AG20443 (cell line): ENCODE measurements around the gene MTHFD1L.
A peak's percentile ranks its signal among the peaks of the same experiment; 100 is the strongest.

Experiments used
- DNase-seq: peaks from one replicate; pipeline ENCODE4 v3.0.0; 2012; ENCODE audit warnings: low spot score, mixed read lengths

The MTHFD1L gene

DNA sequence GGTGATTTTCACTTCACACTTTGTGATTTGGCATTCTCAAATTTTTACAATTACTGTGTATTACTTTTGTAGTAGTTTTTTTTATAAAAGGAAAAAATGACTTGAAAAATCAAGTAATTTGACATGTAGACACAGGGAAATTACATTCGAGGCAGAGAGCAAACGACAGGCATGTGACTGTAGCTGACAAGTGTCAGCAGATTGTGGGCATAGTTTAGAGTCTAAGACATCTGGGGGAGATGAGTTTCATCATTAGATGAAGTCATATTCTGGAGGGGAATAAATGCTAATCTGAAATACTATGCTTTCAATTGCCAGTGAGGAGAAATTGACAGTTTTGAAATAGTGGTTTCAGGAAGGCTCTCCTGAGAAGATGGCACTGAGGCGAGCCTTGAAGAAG, 126.0 kb downstream of the MTHFD1L start:
- DNase-seq: no peak

DNA sequence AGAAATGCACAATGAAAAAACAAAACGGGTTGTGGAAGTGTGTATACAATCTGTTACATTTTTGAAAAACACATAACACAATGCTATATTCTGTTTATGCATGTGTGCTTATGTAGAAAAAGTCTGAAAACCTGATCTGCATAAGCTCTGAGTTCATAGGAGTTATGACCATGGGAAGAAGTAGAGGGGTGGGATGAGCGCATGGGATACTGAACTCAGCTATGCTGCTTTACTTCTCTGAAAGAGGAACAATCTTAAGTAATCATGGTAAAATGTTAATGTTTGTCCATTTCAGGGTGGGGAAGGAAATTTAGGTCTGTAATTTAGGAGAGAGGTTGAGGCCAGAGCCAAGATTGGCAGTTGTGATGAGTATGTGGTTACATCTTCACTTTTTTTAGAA, 126.8 kb downstream of the MTHFD1L start:
- no peak for DNase-seq

DNA sequence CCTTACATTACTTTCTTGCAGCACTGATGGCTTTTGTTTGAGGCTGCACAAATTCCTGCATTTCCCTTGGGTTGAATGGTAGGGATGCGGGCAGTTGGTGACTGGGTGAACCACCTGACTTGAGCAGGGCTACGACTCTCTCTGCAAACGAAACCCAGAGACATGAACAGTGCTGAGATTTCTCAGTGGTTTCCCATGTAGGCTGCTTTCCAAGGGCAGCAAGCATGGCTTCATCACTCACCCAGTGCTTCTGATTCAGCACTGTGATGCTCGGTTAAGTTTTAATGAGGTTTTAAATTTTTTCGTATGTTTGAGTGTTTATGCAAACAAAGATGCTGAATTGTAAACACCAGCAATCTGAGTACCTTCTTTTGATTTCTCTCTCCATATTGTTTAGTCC, 127.2 kb downstream of the MTHFD1L start:
- peak; percentile 61 for DNase-seq

DNA sequence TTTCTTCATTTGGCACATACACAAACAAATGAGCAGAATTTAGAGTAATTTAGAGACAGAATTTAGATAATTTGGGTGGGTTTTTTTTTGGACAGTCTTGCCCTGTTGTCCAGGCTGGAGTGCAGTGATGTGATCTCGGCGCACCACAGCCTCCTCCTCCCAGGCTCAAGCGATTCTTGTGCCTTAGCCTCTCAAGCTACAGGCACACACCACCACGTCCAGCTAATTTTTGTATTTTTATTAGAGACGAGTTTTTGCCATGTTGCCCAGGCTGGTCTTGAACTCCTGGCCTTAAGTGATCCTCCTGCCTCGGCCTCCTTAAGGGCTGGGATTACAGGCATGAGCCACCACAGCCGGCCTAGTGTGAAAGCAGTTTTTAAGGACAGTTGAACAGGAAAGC, 127.8 kb downstream of the MTHFD1L start:
- no peak for DNase-seq

DNA sequence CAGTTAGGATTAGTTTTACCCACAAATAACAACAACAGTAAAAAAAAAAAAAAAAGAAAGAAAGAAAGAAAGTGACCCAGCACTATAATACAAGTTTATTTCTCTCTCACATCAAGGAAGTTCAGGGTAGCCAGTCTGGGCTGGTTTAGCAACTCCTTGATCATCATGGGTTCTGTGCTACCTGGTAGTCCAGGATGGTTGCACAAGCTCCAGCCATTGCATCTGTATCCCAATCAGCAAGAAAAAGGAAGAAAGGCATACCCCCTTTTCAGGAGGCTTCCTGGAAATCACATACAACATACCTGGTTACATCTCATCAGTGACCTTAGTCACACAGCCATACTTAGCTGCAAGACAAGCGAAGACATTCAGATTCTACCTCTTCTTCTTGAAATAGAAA, 128.5 kb downstream of the MTHFD1L start:
- no peak for DNase-seq

DNA sequence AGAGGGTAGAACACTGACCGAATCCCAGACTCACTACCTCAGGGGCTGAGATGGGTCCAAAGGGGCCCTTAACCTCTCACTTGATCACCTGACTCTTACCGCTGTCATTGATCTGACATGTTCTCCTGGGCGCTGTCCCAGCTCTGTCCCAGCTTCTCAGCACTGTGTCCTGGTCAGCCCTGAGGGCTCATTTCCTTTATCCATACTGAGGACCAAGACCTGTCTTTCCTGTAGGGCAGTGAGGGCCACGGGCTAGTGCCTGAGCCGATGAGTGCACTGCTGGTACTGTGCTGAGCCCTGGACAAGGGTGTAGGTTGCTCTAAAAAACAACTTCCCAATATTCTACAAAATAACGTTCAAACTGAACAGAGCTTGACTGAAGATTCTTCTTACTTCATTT, 131.5 kb downstream of the MTHFD1L start:
- no peak for DNase-seq

DNA sequence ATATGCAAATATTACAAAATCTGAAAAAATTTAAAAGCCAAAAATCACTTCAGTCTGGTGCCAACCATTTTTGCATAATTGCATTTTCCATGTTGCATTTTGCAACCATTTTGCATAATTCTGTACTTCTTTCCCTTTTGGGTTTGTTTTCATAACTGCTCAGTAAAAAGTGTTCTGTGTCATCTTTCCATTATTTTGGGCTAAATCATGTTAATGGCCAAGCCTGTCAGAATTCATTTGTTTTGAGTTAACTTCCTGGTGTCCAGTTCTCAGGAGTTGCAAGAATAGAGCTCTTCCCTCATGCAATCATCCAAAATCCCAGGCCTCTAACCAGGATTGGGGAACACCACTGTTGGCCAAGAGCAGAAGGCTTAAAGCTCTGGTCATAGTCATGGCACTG, 133.6 kb downstream of the MTHFD1L start:
- DNase-seq: peak; percentile 57

DNA sequence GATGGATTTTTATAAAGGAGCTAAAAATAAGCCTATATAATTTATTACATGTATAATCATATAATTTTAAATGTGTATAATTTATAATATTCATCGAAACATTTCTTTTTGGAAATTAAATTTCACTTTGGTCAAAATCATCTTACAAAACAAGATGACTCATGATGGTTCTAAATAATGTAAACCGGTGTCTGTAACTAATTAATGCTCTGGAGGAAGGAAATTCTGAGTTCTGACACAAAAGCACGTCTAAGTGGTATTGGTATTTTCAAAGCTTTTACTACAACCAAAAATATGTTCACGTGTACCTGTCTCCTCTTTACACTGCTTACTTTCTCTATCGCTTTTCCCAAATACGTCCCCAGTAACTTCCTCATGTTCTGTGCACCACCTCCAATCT, 134.1 kb downstream of the MTHFD1L start:
- DNase-seq: no peak

DNA sequence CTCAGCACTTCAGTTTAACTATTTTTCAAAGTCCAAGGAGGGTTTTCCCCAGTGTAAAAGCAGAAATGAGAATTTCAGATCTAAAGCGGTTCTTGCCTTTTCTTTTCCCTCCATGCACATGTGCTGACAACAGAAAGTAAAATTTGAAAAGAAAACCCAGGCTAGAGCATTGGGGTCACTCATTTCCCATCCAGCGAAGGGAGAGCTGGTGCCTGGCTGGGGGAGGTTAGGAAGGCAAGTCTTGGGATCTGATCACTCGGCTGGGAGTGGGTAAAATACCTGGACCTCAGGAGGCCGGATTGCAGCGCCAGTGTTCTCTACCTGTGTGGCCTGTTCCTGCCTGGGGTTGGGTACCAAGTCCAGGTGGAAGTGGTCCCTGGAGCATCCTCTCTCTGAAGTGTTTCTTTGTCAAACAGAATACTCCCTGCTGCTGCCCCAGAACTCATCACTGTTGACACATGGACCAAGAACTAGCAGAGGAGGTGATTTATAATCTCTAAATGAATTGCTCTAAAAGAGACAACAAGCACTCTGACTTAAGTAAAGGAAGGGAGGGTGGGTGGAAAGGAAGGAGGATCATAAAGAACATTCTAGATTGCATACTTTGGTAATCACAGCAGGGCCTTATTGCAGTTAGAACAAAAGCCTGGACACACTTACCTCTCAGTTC, 136.0 kb downstream of the MTHFD1L start:
- no peak for DNase-seq

DNA sequence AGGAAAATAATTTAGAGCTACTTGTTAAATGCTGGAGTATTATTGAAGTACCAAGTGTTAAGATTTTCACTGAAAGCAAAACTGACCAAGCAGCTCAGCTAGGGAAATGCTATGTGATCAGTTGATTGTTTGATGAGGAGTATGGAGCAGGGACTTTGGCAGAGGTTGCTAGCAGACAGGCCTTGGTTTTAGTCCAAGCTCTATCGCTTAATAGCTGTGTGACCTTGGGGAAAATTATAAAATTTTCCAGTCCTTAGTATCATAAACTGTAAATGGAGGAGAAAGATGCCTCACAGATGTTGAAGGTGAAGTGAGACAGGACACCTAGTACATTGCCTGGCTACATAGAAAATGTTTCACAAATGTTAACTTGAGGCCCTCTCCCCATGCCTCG, 136.6 kb downstream of the MTHFD1L start:
- DNase-seq: no peak

DNA sequence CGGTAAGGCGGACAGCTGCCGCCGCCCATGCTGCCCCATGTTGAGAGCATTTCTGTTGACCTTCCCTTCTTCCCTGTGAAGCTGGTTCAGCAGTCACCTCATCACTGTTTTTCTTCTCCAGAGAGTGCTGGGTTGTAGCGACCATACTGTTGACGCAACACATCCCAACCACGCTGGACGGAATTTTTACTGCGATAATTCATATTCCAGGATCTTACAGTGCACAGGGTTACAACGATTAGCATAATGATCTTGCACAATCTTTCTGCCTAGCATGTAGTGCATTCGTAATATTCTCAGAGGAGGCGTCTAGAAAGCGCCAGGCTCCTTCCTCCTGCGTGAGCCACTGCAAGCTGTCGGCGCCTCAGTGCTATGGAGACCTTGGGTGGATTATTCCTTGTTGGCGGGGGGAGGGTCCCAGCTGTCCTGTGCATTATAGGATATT, 137.0 kb downstream of the MTHFD1L start:
- DNase-seq: no peak

DNA sequence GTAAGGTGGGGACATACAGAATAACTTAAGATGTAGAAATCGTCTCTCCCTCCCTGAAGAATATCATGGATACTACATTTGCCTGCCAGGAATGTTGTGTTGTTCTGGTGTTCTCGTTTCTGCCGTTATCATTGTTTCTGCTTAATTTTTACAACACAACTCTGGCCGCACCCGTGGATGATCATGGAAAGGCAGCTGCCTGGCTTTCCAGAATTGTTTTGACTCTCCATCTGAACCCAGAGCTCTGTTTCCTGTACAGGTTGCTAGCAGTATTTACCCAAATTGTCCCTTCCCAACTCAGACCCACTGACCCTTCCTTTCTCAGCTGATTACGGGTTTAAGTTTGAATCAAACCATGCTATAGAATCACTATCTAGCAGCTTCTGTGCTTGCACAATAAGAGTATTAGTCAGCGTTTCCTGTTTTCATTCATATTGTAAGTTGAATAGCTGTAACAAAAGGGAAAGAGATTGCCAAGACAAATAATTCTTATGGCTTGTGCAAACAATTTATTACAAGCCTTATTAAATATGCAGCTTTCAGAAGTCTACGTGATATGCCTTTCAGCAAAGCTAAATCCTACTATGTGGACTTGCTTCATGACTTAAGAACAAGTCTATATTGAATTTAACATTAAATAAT, 139.0 kb downstream of the MTHFD1L start:
- DNase-seq: peak; percentile 57

DNA sequence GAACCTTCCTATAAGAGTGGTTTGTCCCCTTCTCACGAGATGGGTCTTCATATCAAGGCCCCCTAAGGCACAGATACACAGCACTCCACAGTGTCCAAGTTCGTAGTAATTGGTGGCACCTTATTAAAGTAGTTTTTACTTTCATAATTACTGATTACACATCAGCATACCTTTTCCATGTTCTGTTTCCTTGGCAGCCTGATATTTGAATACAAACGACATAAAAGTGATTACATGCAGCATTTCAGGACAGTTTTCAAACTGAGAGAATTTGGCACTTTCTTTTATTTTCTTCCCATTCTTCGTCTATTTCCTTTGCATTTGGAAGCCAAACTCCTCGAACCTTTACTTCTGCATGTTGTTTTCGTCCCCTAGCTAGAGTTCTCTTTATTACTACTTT, 139.7 kb downstream of the MTHFD1L start:
- DNase-seq: no peak

DNA sequence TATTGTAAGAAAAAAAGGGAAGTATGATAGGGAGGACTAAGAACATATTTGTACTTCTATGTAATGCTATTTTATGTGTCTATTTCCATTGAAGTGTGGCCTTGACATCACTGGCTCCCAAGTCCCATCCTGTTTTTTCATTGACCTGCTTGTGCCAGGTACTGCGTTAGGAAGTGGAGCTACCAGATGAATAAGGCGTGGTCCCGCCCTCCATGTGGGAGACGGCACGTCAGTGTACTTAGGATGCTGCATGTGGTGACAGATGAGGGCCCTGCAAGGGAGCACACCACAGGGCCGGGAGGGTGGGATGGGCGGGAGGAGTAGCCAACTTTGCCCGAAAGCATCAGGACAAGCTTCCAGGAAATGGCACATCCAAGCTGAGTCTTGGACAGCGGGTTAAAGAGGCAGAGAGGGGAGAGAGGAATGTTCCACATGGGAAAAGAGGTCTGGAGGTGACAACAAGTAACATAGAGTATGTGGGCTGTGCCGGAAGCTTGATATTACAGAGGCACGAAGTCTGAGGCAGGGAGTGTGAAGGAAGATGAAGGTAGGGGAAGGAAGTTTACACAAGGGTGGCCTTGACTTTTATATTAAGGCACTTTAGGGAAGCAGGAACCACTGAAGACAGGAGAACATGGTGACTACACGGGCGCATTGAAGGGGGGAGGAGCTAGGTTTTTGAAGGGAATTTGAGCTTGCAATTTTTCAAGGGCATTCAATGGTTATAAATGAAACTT, 140.6 kb downstream of the MTHFD1L start:
- no peak for DNase-seq

DNA sequence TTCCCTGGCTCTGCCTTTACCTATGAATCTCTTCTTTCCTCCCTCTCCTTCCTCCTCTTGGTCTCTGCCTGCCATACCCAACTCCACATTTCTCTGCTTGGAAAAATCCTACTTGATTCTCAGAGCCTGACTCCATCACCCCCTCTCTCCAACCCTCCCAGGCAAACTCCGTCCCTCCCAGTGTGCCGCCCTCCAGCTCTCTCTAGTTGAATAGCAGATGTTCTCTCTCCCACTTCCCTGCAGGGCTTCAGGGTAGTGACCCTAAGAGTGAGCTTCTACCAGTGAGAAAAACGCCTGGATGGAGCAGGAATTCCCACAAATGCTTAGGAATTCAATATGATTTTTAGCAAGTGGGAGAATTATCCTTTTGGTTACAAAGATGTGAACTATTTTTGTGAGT, 141.6 kb downstream of the MTHFD1L start:
- no peak for DNase-seq

DNA sequence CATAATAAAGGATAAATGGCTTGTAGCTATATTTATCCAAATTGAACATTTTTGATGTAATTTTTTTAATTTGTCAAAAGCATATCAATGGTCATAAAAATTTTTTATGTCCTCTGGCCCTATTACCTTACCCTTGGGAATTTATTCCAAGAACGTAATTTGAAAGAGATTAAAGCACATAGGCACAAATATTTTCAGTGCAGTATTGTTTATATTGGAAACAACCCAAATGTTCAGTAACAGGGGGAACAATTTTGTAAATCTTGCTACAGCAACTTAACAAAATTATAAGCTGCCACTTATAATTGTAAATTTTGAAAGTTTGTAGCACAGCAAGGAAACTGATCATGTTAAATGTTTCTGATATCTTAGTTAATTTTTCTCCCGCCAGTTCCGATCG, 142.4 kb downstream of the MTHFD1L start:
- DNase-seq: no peak

DNA sequence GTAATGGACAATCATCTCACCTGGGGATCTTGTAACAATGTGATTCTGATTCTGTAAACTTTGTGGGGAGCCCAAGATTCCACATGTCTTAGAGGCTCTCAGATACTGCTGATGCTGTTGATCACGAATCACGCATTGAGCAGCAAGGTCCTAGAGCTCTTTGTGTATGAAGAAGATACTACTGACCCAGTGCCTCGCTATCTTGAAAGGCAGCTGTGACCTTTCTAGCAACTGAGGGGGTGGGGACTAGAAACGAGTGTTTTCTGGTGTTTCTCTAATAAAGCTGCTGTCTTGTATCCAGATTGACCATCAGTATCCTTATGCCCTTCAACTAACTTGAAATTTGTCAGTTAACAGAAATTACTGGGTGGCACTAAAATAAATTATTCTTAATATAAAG, 142.9 kb downstream of the MTHFD1L start:
- DNase-seq: no peak

DNA sequence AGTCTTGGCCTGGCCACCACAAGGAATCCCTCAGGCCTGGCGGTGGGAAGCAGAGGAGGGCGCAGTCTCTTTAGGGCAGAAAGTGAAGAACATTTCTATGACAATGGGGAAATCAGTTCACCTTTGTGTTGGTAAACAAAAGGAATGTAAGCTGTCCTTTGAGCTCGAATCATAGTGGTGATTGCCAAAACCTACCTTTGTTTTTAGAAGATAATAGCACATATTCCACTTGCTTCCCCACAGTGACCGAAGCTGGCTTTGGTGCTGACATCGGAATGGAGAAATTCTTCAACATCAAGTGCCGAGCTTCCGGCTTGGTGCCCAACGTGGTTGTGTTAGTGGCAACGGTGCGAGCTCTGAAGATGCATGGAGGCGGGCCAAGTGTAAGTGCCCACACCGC, 144.1 kb downstream of the MTHFD1L start:
- no peak for DNase-seq

DNA sequence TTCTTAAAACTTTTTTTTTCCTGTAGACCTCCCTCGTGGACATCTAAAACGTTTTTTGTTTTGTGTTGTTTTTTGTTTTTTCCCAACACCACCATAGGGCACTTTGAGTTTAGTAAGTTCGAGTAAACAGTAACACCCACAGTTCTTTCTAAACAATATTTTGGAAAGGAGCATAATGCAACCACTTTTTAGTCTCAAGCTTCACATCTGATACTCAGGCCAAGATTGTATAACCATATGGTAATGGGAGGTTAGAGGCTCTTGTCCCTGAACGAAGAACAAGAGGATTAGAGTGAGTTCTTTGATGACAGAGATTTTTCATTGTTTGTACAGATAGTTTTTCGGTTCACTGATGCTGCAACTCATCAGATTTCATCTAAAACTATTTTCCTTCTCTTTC, 144.6 kb downstream of the MTHFD1L start:
- no peak for DNase-seq

DNA sequence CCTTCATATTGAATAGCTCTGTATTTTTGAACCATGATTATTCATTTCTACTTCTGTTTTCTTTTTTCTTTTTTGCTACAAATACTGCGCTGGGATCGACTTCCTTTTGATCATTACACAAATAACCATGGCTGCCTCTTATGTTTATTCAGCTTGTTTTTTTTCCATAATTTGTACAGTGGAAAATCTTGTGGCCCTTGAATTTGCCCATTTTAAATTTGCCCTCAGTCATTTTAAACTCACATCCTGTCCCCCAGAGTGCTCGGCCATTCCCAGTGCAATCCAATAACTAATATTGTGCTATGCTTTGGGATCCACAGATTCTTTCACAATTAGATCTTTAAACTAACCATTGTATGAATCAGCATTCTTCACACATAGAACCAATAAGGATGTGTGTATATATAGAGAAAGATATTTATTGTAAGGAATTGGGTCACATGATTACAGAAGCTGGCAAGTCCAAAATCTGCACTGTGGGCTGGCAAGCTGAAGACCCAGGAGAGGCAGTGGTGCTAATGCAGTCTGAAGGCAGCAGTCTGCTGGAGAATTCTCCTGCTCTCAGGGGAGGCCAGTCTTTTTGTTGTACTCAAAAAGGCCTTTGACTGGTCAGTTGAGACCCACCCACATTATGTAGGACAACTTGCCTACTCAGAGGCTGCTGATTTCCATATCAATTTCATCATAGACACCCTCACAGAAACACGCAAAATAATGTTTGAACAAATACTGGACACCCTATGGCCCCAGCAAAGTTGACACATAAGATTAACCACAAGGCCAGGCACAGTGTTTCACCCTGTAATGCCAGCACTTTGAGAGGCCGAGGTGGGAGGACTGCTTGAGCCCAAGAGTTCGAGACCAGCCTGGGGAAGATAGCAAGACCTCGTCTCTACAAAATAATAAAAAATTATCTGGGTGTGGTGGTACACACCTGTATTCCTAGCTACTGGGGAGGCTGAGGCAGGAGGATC, 147.1 kb downstream of the MTHFD1L start:
- DNase-seq: no peak

DNA sequence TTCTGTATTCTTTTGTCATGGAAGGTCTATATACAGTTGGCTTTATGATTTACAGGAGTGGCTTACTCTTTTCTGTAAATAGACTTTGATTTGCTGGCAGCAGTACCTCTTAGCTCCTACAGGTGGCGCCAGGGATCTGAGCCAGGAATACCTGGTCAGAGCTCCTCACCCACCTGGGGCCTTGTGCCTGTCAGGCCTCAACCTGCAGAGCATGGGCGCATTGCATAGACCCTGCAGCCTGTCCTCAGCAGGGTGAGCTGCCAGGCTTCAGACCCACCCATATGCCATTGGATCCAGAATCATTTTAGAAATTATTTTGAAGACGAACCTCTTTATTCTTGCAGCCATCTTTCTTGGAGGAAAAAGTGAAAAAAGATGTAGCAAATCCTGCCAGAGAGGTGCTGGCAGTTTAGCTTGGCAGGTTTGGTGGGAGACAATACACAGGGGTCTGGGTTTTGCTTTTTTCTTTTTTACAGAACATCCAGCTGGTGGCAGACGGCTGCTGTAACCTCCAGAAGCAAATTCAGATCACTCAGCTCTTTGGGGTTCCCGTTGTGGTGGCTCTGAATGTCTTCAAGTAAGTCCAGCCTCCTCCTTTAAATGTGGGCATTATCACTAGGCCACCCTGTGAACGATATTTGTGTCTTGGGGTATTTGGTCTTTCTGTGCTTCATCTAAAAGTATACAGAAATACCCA, 149.1 kb downstream of the MTHFD1L start:
- DNase-seq: peak; percentile 49
